HG03521 (cell line): Measurements from ENCODE around the gene IFIT1B.
"Not testable (repeated sequence)": the region's sequence is repeated elsewhere in the genome, so short reads cannot be mapped to it uniquely, and the experiment has no call there.

Source experiments
- ATAC-seq: cut with Tn5 transposase; IDR thresholded peaks from one replicate; pipeline ENCODE4 v1.9.1; 2021; ENCODE audit warnings: mild to moderate bottlenecking, moderate library complexity; ENCODE audit not compliant: unreplicated experiment

IFIT1B gene

DNA sequence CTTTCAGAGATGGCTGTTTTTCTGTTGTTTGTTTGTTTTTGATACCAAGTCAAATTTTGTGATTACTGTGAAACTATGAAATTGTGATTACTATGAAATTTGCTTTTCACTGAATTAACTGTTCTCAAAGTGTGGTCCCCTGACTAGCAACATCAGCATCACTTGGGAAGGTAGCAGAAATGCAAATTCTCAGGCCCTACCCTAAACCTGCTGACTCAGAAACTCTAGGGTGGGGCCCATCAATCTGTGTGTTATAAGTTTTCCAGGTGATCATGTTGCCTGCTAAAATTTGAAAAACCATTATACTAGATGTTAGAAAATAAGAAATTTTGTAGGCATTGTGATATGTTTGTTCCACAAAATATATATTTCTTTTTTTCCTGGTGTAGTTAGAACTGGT lies 1.2 kb downstream of the IFIT1B start:
- no peak for ATAC-seq

DNA sequence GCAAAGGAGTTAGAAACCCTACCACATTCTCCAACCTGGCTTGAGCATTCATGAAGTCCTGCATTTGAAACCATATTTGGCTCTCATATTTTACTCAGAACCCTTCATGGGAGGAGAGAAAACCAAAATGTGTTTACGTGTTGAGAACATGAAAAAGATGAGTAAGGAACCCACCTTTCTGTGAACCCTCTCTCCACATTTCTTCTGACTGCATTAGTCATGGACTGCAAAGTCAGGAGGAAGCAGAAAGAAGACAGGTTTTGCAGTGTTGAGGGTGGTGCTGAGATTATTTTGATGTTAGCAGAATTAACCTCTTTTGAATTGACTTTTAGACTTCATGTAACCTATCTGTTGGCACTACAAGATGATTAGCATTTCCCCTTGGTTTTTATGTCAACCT lies 4.9 kb downstream of the IFIT1B start:
- ATAC-seq = no peak

DNA sequence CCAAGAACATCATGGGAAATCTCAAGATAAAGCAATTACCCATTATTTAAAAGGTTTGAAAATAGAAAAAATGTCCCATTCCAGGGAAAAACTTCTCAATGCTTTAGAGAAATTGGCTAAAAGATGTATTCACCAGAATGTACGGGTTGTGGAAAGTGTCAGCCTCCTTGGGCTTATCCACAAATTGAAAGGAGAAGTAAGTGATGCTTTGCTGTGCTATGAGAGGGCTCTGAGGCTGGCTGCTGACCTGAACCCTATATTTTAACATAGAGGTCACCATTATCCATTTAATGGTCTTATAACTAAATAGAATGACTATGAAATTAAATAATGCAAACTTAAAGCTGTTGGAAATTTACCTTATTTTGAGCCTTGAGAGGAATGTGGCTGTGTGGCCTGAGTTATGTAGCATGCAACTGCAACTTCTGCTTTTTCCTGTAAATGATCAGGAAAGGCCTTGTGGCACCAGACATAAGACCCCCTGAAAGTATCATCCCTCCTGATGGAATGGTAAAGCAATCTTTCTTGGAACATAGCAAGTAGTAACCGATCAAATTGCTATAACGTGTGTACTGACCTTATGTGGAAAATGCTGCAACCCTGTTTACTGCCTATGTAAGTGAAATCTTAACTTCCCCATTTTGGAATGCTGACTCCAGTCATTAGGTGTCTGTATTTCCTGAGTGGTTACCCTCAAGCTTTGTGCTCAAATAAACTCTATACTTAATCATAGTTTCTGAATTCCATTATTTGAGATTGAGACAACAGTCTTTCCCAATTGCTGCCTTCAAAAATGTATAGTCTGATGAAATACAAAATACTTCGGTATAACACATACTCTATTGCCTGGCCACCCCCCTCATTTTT lies 6.9 kb downstream of the IFIT1B start:
- no peak for ATAC-seq

DNA sequence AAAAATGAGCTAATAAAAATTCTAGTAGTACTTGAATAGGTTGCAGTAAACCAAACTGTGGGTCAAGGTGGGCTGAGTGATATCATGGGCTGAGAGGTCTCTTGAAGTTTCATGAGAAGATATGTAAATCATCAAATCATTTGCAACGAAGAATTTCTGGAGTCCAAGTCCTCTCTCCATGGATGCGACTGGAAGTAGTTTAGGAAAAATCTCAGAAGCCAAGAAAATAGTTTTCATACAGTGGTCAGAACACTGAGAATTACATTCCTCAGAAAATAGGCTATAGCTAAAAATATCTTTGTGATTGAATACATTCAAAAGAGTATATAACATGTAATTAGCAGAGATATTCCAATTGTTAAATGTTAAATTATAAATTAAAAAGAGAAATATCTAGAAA lies 10.9 kb downstream of the IFIT1B start:
- no peak for ATAC-seq

DNA sequence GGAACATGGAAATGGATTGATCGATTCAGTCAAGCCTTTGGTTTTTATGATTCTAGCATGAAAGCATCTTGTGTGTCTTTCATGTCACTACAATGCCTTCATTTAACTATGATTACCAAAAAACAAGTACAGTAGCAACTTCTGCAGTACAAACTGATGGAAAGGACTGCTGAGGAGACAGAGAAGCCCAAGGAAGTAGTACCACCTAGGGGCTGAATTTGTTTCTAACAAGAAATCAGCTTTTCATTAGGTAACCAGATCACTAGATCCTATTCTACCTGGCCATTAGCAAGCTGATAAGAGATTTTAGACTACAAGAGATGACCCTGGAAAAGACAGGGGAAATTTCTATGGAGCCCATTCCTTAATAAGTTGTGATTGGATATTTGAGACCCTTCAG lies 11.4 kb downstream of the IFIT1B start:
- ATAC-seq = no peak

DNA sequence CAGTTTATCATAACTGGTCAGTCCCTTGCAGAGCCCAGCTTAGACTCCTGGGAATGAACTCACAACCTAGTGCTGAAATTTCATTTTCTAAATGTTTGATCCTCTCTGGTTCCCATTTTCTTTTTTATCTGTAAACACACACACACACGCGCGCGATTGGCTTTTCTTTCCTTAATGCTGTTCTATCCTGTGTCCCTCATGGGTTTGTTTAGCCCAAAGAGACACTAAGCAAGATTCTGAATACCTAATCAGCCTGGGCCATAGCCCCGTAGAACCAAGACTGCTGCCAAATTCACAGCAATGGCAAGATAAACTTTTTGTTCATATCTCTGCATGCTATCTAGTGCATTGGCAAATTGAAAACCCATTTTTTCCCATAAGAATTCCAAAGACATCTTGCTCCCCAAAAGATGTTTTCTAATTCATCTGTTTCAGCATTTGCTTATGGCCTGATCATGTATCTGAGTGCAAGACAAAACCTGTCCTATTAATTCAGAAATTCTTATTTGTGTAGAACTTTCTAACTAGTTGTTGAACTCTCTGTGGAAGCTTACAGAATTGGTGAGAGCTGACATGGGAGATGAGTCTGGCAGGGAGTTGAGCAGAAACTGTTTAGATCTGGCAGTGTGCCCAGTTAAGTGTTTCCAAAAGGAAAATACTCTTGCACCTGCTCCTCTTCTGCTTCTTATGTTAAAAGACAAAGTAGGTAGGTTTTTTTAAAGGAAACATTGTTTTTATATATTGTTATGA lies 12.8 kb downstream of the IFIT1B start:
- ATAC-seq = no peak

DNA sequence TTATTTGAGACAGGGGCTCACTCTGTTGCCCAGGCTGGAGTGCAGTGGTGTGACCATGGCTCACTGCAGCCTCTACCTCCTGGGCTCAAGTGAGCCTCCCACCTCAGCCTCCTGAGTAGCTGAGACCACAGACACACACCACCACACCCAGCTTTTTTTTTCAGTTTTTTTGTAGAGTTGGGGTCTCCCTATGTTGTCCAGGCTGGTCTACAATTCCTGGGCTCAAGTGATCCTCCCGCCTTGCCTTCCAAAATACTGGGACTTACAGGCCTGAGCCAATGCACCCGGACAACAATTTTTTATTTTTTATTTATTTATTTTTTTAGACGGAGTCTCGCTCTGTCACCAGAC lies 13.3 kb downstream of the IFIT1B start:
- ATAC-seq = not testable (repeated sequence)

DNA sequence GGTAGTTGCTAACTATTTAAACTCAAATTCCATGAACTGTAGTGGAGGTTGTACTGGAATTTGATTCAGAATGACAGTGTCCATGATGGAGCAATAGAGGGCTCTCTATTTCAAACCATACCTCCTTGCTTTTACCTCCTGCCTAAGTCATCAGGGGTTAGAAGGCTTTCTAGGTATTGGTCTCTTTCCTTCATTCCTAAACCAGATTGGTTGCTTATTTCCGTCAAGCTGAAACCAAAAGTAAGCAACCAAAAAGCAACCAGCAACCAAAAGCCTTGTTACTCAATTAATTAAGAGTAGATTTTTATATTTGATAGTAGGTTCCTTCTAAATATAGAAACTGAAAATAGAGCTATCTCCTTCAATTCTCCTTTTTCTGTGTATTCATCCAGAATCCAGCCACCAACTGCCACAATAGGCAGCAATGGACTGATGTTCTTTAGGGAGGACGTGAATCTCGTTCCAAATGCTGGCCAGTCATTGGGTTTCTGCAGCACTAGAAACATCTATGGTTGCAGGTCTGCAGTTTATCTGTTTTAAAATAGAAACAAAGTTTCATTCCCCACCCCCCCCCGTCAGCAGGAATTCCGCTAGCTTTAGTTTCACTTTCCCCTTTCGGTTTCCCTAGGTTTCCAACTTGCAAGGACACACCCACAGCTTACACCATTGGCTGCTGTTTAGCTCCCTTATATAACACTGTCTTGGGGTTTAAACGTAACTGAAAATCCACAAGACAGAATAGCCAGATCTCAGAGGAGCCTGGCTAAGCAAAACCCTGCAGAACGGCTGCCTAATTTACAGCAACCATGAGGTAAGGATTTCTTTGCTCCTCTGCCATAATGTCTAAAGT lies 14.3 kb downstream of the IFIT1B start, which contains the start of gene IFIT1:
TSS of gene IFIT1 (plus strand) at position 717 of the 850 bp plus-strand sequence. CDS start at position 807, 90 bp downstream.
- ATAC-seq = peak; percentile 70

DNA sequence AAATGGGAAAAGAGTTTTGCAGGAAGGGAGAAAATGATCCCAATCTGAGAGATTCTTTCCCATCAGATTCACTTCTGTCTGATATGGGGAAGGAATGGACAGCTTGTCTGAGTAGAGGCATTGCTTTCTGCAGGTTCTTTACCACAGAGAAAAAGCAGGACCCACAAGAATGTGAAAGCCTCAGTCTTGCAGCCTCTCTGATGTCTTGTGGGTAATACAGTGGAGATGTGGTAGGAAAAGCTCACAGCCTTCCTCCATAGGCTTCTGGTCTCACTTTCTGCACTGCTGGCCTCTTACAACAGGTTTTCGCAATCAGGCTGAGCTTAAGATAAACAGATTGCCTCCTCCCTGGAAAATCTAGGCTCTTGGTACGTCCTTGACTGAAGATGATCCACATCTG lies 15.1 kb downstream of the IFIT1B start:
- ATAC-seq = peak; percentile 43

DNA sequence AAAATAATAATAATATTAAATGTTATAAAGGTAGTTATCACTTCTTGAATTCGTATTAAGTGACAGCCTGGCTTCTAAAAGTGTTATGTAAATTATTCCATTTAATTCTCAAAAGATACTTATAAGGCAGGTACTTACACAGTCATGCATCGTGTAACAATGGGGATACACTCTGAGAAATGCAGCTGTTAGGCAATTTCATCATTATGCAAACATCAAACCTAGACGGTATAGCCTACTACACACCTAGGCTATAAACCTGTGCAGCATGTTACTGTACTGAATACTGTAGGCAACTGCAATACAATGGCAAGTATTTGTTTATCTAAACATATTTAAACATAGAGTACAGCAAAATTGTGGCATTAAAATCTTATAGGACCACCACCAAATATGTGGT lies 16.0 kb downstream of the IFIT1B start:
- ATAC-seq = no peak

DNA sequence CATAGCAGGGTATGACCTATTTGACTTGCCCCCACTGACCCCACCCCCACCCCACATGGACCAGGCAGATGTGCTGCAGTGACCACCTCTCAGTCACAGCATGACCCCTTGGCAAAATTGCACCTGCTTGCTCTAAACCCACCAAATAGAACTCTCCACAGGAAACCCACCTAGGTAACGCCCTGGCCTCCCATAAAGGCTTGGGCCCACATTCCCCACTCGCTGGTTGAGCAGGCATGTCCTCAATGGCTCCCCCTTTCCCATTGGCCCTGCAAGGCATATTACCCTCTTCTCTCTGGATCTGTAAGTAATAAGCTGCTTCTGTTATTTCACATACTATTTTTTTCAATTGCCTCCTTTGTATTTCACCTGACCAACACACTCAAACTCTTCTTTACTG lies 17.3 kb downstream of the IFIT1B start:
- no peak for ATAC-seq

DNA sequence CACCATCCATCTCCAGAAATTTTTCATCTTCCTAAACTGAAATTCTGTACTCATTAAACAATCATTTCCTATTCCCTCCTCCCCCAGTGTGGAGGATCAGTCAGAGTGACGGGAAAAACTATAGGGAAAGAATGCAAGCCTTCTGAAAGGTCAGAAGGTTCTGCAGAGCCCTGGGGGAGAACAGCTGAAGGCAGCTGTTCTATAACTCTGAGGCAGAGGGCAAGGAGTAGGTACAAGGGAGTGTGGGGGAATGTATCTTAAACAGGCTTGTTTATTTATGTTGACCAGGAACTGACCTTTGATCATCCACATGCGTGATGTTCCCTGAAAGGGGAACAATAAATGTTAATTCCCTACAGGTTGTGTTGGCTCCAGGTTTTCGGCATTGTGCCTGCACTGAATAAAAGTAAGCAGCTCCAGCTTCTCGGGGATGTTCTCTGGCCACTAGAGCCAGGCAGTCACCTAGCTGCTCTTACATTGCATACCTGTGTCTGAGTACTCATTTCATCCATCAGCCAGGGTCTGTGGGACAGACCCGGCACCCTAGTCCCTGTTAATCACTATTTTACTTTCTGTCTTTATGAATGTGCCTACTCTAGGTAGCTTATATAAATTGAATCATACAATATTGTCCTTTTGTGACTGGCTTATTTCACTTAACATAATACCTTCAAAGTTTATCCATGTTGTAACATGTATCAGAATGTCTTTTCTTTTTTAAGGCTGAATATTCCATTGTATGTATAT lies 20.3 kb downstream of the IFIT1B start:
- ATAC-seq = no peak

DNA sequence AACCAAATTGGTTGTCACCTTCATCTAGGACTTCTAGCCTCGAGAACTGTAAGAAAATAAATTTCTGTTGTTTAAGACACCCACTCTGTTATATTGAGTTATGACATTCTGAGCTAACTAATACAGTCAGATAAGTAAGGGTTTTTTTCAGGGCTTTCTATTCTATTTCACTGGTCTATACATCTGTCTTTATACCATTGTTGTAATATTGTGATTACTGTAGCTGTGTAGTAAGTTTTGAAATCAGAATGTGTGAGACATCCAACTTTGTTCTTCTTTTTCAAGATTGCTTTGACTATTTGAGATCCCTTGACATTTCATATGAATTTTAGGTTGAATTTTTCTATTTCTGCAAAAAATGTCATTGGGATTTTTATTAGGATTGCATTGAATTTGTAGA lies 22.1 kb downstream of the IFIT1B start:
- no peak for ATAC-seq

DNA sequence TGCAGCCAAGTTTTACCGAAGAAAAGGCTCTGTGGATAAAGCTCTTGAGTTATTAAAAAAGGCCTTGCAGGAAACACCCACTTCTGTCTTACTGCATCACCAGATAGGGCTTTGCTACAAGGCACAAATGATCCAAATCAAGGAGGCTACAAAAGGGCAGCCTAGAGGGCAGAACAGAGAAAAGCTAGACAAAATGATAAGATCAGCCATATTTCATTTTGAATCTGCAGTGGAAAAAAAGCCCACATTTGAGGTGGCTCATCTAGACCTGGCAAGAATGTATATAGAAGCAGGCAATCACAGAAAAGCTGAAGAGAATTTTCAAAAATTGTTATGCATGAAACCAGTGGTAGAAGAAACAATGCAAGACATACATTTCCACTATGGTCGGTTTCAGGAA lies 25.2 kb downstream of the IFIT1B start:
- no peak for ATAC-seq

DNA sequence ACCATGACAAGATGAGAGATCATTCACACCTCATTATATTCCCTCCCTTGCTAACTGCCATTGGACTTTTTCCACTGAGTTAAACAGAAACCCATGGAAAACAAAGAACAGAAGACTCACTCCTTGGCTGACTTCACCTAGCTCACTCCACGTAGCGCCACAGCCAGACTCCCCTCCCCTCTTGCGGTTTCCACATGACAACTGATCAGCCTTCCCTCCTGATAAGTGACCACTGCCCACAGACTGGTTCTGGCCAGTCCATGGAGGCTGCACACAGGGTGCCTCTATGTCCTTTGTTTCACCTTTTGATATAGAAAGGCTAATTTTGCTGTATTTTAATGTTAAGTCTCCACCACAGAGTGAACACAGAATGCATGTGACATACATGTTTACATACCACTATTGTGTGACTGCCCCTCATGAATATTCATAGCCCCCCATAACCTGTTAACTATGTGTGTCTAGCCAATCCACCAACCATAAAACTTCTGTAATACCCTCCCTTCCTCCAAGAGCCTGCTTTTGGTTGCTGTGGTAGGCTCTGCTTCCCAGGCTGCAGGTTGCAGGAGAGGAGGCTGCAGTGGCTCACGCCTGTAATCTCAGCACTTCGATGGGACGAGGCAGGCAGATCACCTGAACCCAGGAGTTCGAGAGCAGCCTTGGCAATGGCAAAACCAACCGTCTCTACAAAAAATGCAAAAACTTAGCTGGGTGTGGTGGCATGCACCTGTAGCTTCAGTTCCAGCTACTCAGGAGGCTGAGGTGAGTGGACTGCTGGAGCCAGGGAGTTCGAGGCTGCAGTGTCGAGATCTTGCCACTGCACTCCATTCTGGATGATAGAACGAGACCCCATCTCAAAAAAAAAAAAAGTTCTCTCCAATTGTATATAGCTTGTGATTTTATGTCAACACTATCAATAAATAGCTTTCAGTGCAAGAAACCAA lies 26.5 kb downstream of the IFIT1B start:
- ATAC-seq = no peak

DNA sequence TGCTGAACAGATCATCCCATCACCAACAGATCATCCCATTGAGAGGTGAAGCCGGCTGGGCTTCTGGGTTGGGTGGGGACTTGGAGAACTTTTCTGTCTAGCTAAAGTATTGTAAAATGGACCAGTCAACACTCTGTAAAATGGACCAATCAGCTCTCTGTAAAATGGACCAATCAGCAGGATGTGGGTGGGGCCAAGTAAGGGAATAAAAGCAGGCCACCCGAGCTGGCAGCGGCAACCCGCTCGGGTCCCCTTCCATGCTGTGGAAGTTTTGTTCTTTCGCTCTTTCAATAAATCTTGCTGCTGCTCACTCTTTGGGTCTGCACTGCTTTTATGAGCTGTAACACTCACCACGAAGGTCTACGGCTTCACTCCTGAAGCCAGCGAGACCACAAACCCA lies 28.3 kb downstream of the IFIT1B start:
- not testable (repeated sequence) for ATAC-seq

DNA sequence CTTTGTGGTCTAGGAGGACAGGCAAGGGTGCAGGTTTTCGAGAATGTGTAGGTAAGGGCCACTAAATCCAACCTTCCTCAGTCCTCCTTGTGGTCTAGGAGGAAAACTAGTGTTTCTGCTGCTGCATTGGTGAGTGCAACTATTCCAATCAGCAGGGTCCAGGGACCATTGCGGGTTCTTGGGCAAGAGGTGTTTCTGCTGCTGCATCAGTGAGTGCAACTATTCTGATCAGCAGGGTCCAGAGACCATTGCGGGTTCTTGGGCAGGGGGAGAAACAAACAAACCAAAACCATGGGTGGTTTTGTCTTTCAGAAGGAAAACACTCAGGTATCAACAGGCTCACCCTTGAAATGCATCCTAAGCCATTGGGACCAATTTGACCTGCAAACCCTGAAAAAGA lies 29.9 kb downstream of the IFIT1B start:
- not testable (repeated sequence) for ATAC-seq

DNA sequence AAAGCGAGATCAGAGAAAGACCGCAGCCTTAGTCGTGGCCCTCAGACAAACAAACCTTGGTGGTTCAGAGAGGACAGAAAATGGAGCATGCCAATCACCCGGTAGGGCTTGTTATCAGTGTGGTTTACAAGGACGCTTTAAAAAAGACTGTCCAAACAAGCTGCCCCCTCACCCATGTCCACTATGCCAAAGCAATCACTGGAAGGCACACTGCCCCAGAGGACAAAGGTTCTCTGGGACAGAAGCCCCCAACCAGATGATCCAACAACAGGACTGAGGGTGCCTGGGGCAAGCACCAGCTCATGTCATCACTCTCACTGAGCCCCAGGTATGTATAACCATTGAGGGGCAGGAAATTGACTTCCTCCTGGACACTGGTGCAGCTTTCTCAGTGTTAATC lies 31.4 kb downstream of the IFIT1B start:
- ATAC-seq = not testable (repeated sequence)

DNA sequence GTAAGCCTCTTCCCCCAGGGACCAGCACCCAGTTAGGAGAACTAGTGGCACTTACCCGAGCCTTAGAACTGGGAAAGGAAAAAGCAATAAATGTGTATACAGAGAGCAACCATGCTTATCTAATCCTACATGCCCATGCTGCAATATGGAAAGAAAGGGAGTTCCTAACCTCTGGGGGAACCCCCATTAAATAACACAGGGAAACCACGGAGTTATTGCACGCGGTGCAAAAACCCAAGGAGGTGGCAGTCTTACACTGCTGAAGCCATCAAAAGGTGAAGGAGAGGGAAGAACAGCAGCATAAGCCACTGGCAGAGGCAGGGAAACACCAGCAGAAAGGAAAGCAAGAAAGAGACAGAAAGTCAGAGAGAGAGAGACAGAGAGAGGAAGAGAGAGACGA lies 32.7 kb downstream of the IFIT1B start:
- not testable (repeated sequence) for ATAC-seq
